Erythroblast (primary cell): Measurements from ENCODE around the gene PRKCE.

Experiments used
- GATA1 ChIP-seq: IDR thresholded peaks from 2 replicates; pipeline ENCODE4 v1.6.1; 2011; ENCODE audit warnings: low read depth, mild to moderate bottlenecking, control low read depth, low read length, moderate library complexity
- POLR2A ChIP-seq: IDR thresholded peaks from 2 replicates; pipeline ENCODE4 v1.6.1; 2011; ENCODE audit warnings: mild to moderate bottlenecking, low read length

- no peak for TF ChIP-seq POLR2A
- TF ChIP-seq GATA1 = no peak
These were observed 377.9 kb downstream of the PRKCE start for GRCh38 chr2:46029332-46029811.
